HL-60 (cell line): ENCODE measurements around the gene BAD.
"Not testable (repeated sequence)": the region's sequence is repeated elsewhere in the genome, so short reads cannot be mapped to it uniquely, and the experiment has no call there.

Experiments
- DNase-seq, 2 experiments: peaks; one replicate each; pipeline ENCODE4 v3.0.0-alpha.2; 2010 to 2020; ENCODE audit warnings: low read depth in 1 of 2, low spot score in 1 of 2
- H3K27ac ChIP-seq: fragments of 250-450 bp; sonication (Bioruptor Pico); replicated peaks from 2 replicates; pipeline ENCODE4 v1.5.1; 2020; ENCODE audit warnings: mild to moderate bottlenecking, moderate library complexity
- H3K27me3 ChIP-seq: fragments of 250-450 bp; sonication (Bioruptor Pico); 2 replicates; pipeline ENCODE4 v1.5.1; 2021; ENCODE audit warnings: mild to moderate bottlenecking, moderate library complexity; ENCODE audit not compliant: insufficient read depth, poor library complexity, severe bottlenecking
- H3K4me3 ChIP-seq: replicated peaks from 2 replicates; pipeline ENCODE4 v1.5.1; 2011; ENCODE audit warnings: mild to moderate bottlenecking, control low read depth, low read length; ENCODE audit not compliant: insufficient read depth
- GABPA ChIP-seq: IDR thresholded peaks from 2 replicates; pipeline ENCODE4 v1.6.1; 2012; ENCODE audit warnings: low read depth
- POLR2AphosphoS5 ChIP-seq: IDR thresholded peaks from 2 replicates; pipeline ENCODE4 v1.6.1; 2012; ENCODE audit warnings: low read depth
- SPI1 ChIP-seq: IDR thresholded peaks from 2 replicates; pipeline ENCODE4 v1.6.1; 2012; ENCODE audit warnings: low read depth, mild to moderate bottlenecking, borderline replicate concordance
- TF ChIP-seq, protein P1 (sequence below): IDR thresholded peaks from 2 replicates; pipeline ENCODE4 v1.6.1; 2012; ENCODE audit warnings: low read depth; ENCODE audit not compliant: insufficient replicate concordance
- TF ChIP-seq, protein P2 (sequence below): IDR thresholded peaks from one replicate; pipeline ENCODE4 v1.5.1; 2011; ENCODE audit warnings: low read length, control low read depth, inconsistent platforms; ENCODE audit not compliant: insufficient read depth

The BAD gene

DNA sequence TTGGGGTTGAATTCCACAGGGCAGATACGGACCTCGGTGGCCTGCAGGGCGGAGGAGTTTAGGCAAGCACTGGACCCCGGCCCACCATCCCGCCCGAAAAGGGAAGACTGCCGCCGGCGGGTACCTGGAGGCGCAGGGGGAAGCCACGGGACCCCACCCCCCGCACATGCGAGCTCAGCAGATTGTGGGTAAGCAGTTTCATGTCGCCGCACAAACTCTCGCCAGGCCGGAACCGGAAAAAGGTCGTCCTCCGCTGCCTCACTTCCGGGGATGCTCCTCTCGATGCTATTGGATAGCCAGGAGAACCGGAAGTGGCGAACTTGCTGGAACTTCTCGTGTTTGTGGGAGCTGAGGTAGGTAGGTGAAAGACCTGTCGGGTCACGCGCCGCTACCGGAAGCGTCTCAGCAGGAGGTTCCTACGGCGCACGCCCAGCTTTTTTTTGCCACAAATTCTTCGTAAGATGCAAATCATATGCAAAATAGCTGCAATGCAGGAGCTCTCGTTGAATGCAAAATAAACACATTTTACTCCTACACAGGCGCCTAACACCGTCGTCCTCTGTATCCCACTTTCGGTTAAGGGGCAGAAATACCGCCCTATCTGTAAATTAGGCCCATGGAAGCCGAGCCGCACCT is 33.0 kb upstream of the BAD start, which contains the start of gene TRMT112:
TSS of gene TRMT112 (minus strand) at position 235 of the 636 bp plus-strand sequence. CDS start at position 202, 33 bp downstream.
- Histone ChIP-seq H3K4me3 (peak within 1 kb of the TSS; percentile 92), H3K27ac (peak within 1 kb of the TSS; percentile 96), H3K27me3 (no peaks in the 10 kb centered on the region)
- TF ChIP-seq, protein P1, sequence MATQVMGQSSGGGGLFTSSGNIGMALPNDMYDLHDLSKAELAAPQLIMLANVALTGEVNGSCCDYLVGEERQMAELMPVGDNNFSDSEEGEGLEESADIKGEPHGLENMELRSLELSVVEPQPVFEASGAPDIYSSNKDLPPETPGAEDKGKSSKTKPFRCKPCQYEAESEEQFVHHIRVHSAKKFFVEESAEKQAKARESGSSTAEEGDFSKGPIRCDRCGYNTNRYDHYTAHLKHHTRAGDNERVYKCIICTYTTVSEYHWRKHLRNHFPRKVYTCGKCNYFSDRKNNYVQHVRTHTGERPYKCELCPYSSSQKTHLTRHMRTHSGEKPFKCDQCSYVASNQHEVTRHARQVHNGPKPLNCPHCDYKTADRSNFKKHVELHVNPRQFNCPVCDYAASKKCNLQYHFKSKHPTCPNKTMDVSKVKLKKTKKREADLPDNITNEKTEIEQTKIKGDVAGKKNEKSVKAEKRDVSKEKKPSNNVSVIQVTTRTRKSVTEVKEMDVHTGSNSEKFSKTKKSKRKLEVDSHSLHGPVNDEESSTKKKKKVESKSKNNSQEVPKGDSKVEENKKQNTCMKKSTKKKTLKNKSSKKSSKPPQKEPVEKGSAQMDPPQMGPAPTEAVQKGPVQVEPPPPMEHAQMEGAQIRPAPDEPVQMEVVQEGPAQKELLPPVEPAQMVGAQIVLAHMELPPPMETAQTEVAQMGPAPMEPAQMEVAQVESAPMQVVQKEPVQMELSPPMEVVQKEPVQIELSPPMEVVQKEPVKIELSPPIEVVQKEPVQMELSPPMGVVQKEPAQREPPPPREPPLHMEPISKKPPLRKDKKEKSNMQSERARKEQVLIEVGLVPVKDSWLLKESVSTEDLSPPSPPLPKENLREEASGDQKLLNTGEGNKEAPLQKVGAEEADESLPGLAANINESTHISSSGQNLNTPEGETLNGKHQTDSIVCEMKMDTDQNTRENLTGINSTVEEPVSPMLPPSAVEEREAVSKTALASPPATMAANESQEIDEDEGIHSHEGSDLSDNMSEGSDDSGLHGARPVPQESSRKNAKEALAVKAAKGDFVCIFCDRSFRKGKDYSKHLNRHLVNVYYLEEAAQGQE: no peak
- TF ChIP-seq, protein P2, sequence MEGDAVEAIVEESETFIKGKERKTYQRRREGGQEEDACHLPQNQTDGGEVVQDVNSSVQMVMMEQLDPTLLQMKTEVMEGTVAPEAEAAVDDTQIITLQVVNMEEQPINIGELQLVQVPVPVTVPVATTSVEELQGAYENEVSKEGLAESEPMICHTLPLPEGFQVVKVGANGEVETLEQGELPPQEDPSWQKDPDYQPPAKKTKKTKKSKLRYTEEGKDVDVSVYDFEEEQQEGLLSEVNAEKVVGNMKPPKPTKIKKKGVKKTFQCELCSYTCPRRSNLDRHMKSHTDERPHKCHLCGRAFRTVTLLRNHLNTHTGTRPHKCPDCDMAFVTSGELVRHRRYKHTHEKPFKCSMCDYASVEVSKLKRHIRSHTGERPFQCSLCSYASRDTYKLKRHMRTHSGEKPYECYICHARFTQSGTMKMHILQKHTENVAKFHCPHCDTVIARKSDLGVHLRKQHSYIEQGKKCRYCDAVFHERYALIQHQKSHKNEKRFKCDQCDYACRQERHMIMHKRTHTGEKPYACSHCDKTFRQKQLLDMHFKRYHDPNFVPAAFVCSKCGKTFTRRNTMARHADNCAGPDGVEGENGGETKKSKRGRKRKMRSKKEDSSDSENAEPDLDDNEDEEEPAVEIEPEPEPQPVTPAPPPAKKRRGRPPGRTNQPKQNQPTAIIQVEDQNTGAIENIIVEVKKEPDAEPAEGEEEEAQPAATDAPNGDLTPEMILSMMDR: no peak
- TF ChIP-seq GABPA: peak; percentile 97
- peak; percentile 86 for TF ChIP-seq POLR2AphosphoS5
- peak; percentile 48; the same call in 1 of the 2 replicates for TF ChIP-seq SPI1
- DNase-seq: peak; percentile 96 to 100

DNA sequence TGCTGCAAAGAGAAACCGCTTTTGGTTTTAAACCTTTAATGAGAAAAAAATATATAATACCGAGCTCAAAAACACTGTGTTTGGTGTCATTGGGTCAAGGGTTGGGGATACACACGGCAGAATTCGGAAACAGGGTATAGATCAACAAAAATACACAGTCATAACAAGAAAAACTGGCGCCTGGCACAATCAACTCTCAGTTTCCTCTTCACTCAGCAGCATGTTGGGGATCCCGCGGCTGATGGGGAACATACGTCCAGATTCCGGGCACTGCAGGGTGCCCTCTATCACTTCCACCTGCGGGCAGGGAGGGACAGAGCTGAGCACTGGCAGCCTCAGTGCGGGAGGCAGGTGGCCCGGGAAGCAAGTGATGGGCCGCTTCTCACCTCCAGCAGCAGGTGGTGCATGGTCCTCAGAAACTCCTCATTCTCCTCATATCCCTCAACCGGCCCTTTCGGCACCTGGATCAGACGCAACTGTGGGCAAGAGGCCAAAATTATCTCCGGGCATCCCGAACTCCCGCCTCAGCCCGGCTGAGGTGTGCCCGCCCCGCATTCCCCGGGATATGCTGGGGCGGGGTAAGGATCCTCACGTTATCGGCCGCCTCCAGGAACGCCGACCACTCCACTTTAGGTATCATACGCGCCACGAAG is 32.3 kb upstream of the BAD start:
- peak in 1 of 2 experiments; percentile 51 for DNase-seq
- no peaks in the 10 kb centered on the region for H3K27me3 ChIP-seq
- TF ChIP-seq SPI1 (no peak), POLR2AphosphoS5 (no peak), GABPA (no peak)
- TF ChIP-seq, protein P1: no peak
- TF ChIP-seq, protein P2: no peak
- peak overlapping the region; percentile 96 for H3K27ac ChIP-seq
- H3K4me3 ChIP-seq: peak overlapping the region; percentile 92

DNA sequence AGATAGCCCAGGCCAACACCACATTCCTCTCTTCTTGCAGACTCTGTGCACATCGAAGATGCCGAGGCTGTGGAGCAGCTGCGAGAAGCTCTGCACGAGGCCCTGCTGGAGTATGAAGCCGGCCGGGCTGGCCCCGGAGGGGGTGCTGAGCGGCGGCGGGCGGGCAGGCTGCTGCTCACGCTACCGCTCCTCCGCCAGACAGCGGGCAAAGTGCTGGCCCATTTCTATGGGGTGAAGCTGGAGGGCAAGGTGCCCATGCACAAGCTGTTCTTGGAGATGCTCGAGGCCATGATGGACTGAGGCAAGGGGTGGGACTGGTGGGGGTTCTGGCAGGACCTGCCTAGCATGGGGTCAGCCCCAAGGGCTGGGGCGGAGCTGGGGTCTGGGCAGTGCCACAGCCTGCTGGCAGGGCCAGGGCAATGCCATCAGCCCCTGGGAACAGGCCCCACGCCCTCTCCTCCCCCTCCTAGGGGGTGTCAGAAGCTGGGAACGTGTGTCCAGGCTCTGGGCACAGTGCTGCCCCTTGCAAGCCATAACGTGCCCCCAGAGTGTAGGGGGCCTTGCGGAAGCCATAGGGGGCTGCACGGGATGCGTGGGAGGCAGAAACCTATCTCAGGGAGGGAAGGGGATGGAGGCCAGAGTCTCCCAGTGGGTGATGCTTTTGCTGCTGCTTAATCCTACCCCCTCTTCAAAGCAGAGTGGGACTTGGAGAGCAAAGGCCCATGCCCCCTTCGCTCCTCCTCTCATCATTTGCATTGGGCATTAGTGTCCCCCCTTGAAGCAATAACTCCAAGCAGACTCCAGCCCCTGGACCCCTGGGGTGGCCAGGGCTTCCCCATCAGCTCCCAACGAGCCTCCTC is 31.4 kb upstream of the BAD start:
- not testable (repeated sequence) for H3K27me3 ChIP-seq, DNase-seq
- H3K27ac ChIP-seq: peak overlapping the region; percentile 96
- peak overlapping the region; percentile 92 for H3K4me3 ChIP-seq
